ENCODE results near the gene KCTD6.

GRCh38 chr3:58487140-58487886 is 4.6 kb upstream of the KCTD6 start:
- TF ChIP-seq CTCF (IDR thresholded peaks at IDR 0.05) (no peak), POLR2A (IDR thresholded peaks at IDR 0.05) (no peak)

Measured in Peyer's patch (tissue), 4 donors.